A549 treated with AZD9567 at 1 μM for 4 hours (cell line): Measurements from ENCODE around the gene TLL2. TPM values are rescaled to one million over a fixed set of nuclear protein-coding genes. Genes with fewer than 3 reads are reported as not detected.

Experiments
- total RNA-seq: library from RNA; stranded (reverse); fragments of 200-300 nt; extraction: Qiagen RNA extraction; gene quantifications from 5 replicates; pipeline ENCODE4 v1.2.3, GENCODE V29; 2022; ENCODE audit not compliant: insufficient read depth

TLL2 gene
- total RNA-seq: 0.04 to 0.16 TPM (median 0.13 TPM) in 4 of 5 replicates, not detected in the other

DNA sequence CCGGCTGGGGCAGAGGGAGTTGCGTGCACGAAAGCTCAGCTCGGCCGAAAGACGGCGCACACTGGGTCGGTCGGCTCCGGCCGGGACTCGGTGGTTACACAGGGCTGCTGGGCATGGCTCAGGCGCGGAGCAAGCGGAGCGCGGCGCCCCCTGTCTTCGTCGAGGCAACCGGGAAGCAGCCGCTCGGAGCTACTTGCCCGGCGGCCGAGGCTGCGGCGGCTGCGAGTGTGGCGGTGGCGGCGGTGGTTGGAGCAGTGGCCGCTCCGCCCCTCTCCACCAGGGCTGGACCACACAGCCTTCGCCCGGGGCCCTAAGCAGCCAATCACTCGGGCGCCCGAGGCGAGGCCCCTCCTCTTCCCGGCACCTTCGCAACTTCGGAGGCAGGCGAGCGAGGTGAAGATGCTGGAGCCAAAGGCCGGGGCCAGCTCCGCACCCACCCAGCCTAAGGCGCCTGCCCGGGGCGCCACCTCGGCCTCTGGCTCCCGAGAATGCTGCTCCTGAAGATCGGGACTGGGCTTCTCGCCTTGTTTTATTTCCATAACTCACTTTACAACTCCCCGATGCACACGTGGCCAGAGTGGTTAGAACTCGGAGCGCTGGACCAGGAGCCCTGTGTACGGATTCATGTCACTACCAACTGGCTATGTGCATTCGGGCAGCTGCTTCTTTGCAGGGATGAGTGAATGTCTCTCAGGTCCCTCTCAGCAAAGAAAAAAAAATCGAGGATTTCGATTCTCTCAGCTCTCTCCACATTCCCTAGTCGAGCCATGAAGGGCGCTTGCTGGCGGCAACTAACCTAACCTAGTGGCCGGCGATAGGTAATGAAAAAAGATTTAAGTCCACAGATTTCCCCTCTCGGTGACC, at the start of gene TLL2:
Gene TLL2 (minus strand): TSS at position 229 of the 864 bp plus-strand sequence. CDS start 241 bp downstream, outside the sequence.

GRCh38 chr10:96358851-96359540, 154.7 kb downstream of the TLL2 start, which contains the start of gene OPALIN:
TSS of gene OPALIN (minus strand) at chr10:96359002. CDS start at chr10:96358896, 106 bp downstream.

Other genes with a start within 250 kb of the TLL2 start
- not detected in 5 replicates for gene BLNK, start 242.4 kb downstream of the TLL2 start, total RNA-seq
- not detected in 5 replicates for gene DNTT, start 209.5 kb downstream of the TLL2 start, total RNA-seq
- not detected in 5 replicates for gene OPALIN, start 154.9 kb downstream of the TLL2 start, total RNA-seq
- 71.4 to 91.5 TPM (median 85.6 TPM) in 5 replicates for gene TM9SF3, start 73.1 kb upstream of the TLL2 start, total RNA-seq
- gene PIK3AP1, start 206.6 kb upstream of the TLL2 start, total RNA-seq: 0.46 to 0.76 TPM (median 0.60 TPM) in 4 of 5 replicates, not detected in the other